Glutamatergic neuron (in vitro differentiated cells): Measurements from ENCODE around the gene CDH4. TPM values are rescaled to one million over a fixed set of nuclear protein-coding genes. Genes with fewer than 3 reads are reported as not detected.

Source experiments
- DNase-seq: peaks from one replicate; pipeline ENCODE4 v3.0.0; 2022
- H3K27ac Mint-ChIP-seq: one replicate; pipeline ENCODE4 v1.8.0; 2020; ENCODE audit warnings: mild to moderate bottlenecking, mixed read lengths, inconsistent platforms; ENCODE audit not compliant: unreplicated experiment
- H3K27me3 Mint-ChIP-seq: one replicate; pipeline ENCODE4 v1.8.0; 2020; ENCODE audit warnings: mild to moderate bottlenecking, moderate library complexity, mixed read lengths, inconsistent platforms; ENCODE audit not compliant: unreplicated experiment
- H3K36me3 Mint-ChIP-seq: one replicate; pipeline ENCODE4 v1.8.0; 2020; ENCODE audit warnings: mild to moderate bottlenecking, mixed read lengths, inconsistent platforms; ENCODE audit not compliant: unreplicated experiment
- H3K4me1 Mint-ChIP-seq: one replicate; pipeline ENCODE4 v1.8.0; 2020; ENCODE audit warnings: mild to moderate bottlenecking, low read depth, mixed read lengths, inconsistent platforms; ENCODE audit not compliant: unreplicated experiment
- H3K4me3 Mint-ChIP-seq: one replicate; pipeline ENCODE4 v1.8.0; 2020; ENCODE audit warnings: mild to moderate bottlenecking, mixed read lengths, inconsistent platforms; ENCODE audit not compliant: unreplicated experiment
- H3K9me3 Mint-ChIP-seq: one replicate; pipeline ENCODE4 v1.8.0; 2020; ENCODE audit warnings: mild to moderate bottlenecking, moderate library complexity, mixed read lengths, inconsistent platforms; ENCODE audit not compliant: unreplicated experiment
- CTCF ChIP-seq: fragments of 200-600 bp; sonication (generic); IDR thresholded peaks from one replicate; pipeline ENCODE4 v1.5.0; 2021; ENCODE audit not compliant: partially characterized antibody, unreplicated experiment
- total RNA-seq: library from RNA; stranded (reverse); fragmentation: NEBNext Ultra II Directional; extraction: Animal tissue kit (Norgen Biotek cat#: 25700); gene quantifications from one replicate; pipeline ENCODE4 v1.2.1, GENCODE V29; 2021; ENCODE audit not compliant: unreplicated experiment

The CDH4 gene
- total RNA-seq, 1 donor from 2014 or later = 1.2 TPM

GRCh38 chr20:61951695-61952533 lies 699.9 kb downstream of the CDH4 start:
- Mint-ChIP-seq H3K4me3 (no peak overlapping the region), H3K27me3 (peaks cover 4% of the 10 kb centered on the region), H3K4me1 (peaks cover 9% of the 10 kb centered on the region), H3K36me3 (peaks cover 4% of the 10 kb centered on the region), H3K27ac (no peak overlapping the region), H3K9me3 (peaks cover 6% of the 10 kb centered on the region)
- TF ChIP-seq CTCF = no peak
- no peak for DNase-seq

GRCh38 chr20:61953037-61954021 lies 701.3 kb downstream of the CDH4 start:
- H3K27ac Mint-ChIP-seq = no peak overlapping the region
- DNase-seq = no peak
- H3K4me1 Mint-ChIP-seq = peaks cover 9% of the 10 kb centered on the region
- H3K36me3 Mint-ChIP-seq = peaks cover 4% of the 10 kb centered on the region
- H3K9me3 Mint-ChIP-seq = peaks cover 6% of the 10 kb centered on the region
- H3K4me3 Mint-ChIP-seq = no peak overlapping the region
- H3K27me3 Mint-ChIP-seq = peaks cover 4% of the 10 kb centered on the region
- TF ChIP-seq CTCF = no peak

- no peak overlapping the region for H3K4me3 Mint-ChIP-seq
- peaks cover 9% of the 10 kb centered on the region for H3K4me1 Mint-ChIP-seq
- TF ChIP-seq CTCF = no peak
- H3K9me3 Mint-ChIP-seq = peaks cover 3% of the 10 kb centered on the region
- no peak for DNase-seq
- no peak overlapping the region for H3K27ac Mint-ChIP-seq
- peaks cover 2% of the 10 kb centered on the region for H3K27me3 Mint-ChIP-seq
- H3K36me3 Mint-ChIP-seq = peaks cover 4% of the 10 kb centered on the region
Observed at GRCh38 chr20:61954276-61955021, 702.4 kb downstream of the CDH4 start.

- Mint-ChIP-seq H3K36me3 (peaks cover 4% of the 10 kb centered on the region), H3K27ac (no peak overlapping the region), H3K9me3 (peaks cover 3% of the 10 kb centered on the region), H3K27me3 (no peaks in the 10 kb centered on the region), H3K4me3 (no peak overlapping the region), H3K4me1 (peaks cover 6% of the 10 kb centered on the region)
- no peak for DNase-seq
- no peak for TF ChIP-seq CTCF
Observed at GRCh38 chr20:61955668-61956395, 703.8 kb downstream of the CDH4 start.
